D721Med (cell line): ENCODE measurements around the gene MIEN1.

Experiments
- DNase-seq: peaks from one replicate; pipeline ENCODE4 v3.0.0; 2011; ENCODE audit warnings: low spot score; ENCODE audit not compliant: insufficient read length
- FAIRE-seq: peaks from 2 replicates; lab custom pipeline; 2011; peaks lifted over from hg19 to GRCh38; lab: Jason Lieb, UNC
- TF ChIP-seq, protein P1 (sequence below): IDR thresholded peaks from 2 replicates; pipeline ENCODE4 v1.5.1; 2012; ENCODE audit warnings: mild to moderate bottlenecking, control low read depth; ENCODE audit not compliant: insufficient read depth; ENCODE audit errors: missing control alignments

MIEN1 gene

DNA sequence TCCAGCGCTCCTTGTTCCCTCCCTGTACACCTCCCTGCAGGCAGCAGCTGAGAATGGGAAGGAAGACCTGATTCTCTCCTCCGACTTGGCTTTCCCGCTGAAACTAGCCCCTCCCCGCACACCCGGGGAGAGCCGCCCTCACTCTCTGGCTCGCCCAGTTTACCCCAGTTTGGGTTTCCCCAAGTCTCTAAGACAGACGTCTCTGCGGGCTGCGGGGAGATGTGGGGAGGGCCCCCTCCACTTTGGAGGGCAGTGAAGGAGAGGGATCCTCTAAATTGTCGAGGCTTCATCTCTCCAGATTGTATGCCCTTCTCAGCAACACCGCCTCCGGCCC, 8.2 kb upstream of the MIEN1 start:
- FAIRE-seq, result no peak
- TF ChIP-seq, protein P1, sequence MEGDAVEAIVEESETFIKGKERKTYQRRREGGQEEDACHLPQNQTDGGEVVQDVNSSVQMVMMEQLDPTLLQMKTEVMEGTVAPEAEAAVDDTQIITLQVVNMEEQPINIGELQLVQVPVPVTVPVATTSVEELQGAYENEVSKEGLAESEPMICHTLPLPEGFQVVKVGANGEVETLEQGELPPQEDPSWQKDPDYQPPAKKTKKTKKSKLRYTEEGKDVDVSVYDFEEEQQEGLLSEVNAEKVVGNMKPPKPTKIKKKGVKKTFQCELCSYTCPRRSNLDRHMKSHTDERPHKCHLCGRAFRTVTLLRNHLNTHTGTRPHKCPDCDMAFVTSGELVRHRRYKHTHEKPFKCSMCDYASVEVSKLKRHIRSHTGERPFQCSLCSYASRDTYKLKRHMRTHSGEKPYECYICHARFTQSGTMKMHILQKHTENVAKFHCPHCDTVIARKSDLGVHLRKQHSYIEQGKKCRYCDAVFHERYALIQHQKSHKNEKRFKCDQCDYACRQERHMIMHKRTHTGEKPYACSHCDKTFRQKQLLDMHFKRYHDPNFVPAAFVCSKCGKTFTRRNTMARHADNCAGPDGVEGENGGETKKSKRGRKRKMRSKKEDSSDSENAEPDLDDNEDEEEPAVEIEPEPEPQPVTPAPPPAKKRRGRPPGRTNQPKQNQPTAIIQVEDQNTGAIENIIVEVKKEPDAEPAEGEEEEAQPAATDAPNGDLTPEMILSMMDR, result no peak
- DNase-seq, result no peak

DNA sequence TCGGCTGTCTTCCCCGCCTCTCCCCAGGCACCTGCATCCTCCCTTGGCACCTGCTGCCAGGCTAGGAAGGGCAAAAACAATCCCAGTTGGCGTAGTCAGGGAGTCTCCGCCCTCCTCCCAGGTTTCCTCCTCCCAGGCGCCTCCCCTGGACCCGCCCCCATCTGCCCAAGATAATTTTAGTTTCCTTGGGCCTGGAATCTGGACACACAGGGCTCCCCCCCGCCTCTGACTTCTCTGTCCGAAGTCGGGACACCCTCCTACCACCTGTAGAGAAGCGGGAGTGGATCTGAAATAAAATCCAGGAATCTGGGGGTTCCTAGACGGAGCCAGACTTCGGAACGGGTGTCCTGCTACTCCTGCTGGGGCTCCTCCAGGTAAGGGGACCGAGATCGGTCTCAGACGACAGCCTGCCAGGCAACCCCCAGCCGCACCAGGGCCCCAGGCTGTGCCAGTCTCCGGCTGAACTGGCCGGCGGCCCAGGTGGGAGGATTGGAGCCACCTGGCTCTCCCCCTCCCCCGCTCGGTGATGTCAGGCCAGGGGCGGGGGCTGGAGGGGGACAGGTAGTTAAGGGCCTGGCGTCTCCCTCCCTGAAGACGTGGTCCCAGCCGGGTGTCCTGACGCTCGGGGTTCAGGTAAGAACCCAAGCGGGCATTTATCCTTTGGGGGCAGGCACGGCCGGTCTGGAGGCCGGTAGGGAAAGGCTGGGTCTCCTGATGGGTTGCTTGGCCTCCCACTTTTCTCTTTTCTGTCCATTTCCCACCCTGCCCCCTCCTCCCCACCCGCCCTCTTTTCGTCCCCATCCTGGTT, 7.6 kb upstream of the MIEN1 start, which contains the start of gene GRB7:
Gene GRB7 (plus strand): TSS at position 179 of the 808 bp plus-strand sequence. CDS start 4,364 bp downstream, outside the sequence.
- DNase-seq (no peak), FAIRE-seq (no peak)
- TF ChIP-seq, protein P1, result no peak

DNA sequence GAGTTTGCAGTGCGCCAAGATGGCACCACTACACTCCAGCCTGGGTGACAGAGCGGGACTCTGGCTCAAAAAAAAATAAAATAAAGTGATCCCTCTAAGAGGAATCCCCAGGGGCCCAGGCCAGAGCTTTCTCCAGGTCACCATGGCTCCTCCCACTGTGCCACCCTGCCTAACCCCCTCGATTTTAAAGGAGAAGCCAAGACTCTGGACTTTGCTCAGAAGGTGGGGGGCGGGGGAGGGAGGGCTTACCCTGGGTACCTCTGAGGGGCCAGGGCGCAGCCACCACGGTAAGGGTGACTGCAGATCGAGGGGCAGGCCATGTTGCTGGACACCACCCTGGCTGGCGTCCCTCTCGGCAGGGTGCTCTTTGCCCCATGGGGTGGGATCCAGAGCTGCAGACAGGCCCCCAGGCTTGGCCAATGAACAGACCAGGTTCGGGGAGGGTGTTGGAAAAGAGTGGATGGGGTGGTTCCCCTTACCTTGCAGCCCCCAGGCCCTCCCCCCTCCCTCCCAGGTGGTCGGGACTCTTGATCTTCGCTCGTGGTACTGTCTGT, 7.0 kb upstream of the MIEN1 start:
- TF ChIP-seq, protein P1, result no peak
- FAIRE-seq (no peak), DNase-seq (no peak)

DNA sequence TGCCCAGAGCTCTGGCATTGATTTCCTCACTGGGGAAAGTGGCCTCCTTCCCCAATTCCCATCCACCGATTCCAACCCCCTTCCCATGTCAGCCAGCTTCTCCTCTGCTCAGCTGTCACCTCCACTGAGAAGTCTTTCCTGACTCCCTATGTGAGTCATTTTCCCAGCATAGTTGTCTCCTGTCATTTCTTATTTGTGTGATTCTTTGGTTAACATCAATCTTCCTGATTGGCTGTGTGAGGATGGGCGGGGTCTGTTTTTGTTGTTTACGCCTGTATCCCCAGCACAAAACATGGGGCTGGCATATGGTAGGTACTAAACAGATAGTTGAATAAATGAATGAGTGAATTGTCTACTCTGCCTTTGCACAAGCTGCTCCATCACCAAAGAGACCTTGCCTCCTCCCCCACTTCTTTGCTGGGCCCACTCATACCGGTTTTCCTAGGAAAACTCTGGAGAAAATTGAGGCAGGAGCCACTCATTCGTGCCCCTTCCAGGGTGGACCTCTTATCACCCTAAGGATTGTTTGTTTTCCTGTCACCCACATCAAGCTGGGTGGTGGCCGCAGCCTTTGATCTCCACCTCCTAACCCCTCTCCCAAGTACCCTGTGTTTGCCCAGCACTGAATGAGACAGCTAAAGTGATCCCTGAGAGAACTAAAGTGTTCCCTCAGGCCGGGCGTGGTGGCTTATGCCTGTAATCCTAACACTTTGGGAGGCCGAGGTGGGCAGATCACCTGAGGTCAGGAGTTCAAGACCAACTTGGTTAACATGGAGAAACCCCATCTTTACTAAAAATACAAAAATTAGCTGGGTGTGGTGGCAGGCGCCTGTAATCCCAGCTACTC, 6.2 kb upstream of the MIEN1 start:
- DNase-seq (no peak), FAIRE-seq (no peak)
- TF ChIP-seq, protein P1, result no peak

DNA sequence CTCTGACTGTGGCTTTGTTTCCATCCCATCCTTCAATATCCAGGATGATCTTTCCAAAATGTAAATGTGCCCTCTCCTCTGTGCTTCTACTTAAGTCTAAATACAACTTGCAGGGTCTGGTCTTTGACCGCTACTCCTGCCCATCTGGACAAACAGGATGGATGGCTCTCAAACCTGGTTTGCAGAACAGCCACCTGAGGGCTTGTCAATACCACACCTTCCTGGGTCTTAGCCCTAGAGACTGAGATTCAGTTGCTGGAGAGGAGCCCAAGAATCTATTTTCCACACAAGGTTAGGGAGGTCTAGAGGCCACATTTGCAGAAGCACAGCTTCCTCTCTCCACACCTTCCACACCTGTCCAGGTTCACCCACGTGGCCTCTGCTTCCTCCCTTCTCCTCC, 5.5 kb upstream of the MIEN1 start:
- TF ChIP-seq, protein P1, result no peak
- FAIRE-seq (no peak), DNase-seq (no peak)

DNA sequence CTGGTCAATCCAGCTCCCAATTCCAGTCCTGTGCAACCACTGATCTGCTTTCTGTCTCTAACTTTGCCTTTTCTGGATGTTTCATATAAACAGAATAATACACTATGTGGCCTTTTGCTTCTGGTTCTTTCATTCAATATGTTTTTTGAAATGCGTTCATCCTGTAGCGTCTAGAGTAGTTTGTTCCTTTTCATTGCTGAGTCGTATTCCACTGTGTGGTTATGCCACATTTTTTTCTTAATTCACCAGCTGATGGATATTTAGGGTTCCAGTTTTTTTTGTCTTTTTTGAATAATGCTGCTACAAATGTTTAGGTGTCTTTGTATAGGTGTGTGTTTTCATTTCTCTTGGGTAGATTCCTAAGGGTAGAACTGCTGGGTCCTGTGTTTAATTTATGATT, 2.3 kb upstream of the MIEN1 start:
- FAIRE-seq (no peak), DNase-seq (no peak)
- TF ChIP-seq, protein P1, result no peak
